Fibroblast of peridontal ligament (primary cell): Measurements from ENCODE around the gene ACTBL2.
A peak's percentile ranks its signal among the peaks of the same experiment; 100 is the strongest.
"Not testable (repeated sequence)": the region's sequence is repeated elsewhere in the genome, so short reads cannot be mapped to it uniquely, and the experiment has no call there.

Experiments
- DNase-seq: peaks from one replicate; pipeline ENCODE4 v3.0.0-alpha.2; 2010; ENCODE audit errors: extremely low read depth

Gene ACTBL2

DNA sequence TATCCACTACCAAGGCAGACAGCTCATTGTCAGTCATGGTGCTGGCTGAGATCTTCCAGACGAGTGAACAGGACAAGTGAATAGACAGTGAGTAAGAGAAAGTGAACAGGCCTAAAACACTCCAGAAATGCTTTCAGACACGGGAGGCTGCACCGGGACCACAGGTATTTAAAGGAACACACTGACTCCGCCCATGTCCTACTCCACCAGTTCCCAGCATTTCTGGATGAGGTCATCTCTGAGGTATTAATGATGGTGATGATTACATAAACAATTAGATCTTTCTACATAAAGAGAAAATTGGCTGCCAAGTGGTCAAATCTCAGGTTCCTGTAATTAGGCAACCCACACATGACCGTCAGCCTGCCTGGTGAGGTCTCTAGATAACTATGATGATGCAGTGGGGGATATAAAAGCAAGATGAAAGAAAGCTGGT lies at the start of gene ACTBL2:
Gene ACTBL2 (minus strand): TSS at position 141 of the 436 bp plus-strand sequence. CDS start 104 bp downstream, at position 37.
- no peak for DNase-seq

GRCh38 chr5:57531333-57531732 lies 48.7 kb upstream of the ACTBL2 start:
- no peak for DNase-seq

DNA sequence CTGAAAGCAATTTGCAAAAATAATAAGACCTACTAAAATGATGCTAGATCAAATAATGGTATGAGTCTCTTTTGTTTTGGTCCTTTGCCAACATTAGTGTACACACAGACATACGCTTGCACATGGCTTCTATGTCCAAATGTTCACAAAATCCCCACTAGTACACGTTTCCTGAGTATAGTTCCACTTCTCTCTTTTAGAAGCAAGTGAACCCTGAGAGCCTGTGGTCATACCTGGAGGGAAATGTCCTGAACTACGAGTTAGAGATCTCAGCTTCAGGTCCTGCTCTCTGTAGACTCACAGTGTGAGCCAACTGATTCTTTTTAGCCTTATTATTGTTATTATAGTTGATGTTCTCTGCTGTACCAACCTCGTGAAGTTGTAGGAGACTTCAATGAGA lies 47.3 kb upstream of the ACTBL2 start:
- no peak for DNase-seq

DNA sequence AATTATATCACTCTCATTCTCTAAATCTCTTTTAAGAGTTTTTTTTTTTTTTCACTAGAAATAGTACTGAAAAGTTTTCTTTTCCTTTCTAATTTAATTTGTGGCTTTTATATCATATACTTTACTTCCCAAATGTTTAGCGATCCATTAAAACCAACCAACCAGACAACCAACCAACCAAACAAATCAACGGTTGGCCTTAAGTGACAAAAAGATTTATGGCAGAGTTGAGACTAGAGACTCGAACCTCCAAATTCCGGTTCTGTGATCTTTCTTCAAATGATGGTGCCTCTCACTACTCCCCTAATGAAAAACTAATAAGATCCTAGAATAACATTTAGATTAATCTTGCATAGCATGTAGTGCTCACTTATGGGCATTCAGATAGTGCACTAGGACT lies 45.3 kb upstream of the ACTBL2 start:
- no peak for DNase-seq

DNA sequence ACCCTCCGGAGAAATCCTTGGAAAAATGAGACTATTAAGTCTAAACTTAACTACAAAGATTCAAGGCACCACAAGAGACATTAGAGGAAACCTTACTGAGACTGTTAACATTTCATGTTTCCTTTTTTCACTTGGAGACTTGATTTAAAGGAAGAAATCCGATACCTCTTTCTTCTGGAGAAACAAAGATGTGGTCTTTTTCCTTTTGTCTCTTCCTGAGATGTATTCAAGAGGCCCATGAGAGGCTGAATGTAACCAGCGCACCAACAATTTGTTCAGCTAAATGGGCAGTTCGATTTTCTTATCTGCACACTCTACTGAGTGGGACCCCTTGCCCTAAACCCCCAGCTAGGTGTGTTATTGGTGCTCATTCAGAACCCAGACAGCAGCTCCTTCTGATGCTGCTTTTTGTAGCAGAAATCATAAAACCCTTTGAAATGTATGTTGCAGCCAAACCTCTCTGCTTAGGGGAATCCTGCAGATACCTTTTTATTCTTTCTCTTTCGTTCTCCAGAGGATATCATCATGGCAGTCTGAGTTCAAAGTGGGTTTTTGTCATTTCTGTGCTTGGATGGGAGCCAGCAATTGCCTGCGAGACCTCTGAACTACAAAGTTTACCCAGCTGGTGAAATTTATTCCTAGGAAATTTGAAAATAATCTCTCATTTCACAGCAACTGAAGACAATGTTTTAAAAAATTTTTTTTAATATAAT lies 41.9 kb upstream of the ACTBL2 start:
- no peak for DNase-seq

GRCh38 chr5:57522477-57522876 lies 39.9 kb upstream of the ACTBL2 start:
- not testable (repeated sequence) for DNase-seq

GRCh38 chr5:57518415-57518814 lies 35.8 kb upstream of the ACTBL2 start:
- DNase-seq: not testable (repeated sequence)

DNA sequence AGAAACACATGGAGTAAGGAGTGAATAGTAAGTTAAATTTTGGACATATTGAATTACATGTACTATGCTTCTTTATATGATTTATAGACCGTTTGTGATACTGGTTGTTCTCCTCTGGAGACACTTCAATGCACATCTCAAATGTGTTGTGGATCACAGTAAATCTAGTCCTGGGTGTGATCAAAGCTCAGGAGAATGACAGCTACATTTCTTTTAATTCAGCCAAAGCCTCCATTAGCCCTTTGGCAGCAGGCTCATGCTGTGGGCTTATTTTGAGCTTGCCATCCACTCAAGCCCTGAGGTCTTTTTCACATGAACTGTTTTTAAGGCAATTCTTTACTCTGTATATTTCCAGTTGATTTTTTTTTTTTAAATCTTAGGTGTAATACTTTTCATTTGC lies 34.6 kb upstream of the ACTBL2 start:
- no peak for DNase-seq

- no peak for DNase-seq
Measured at GRCh38 chr5:57513785-57514184, 31.2 kb upstream of the ACTBL2 start.

DNA sequence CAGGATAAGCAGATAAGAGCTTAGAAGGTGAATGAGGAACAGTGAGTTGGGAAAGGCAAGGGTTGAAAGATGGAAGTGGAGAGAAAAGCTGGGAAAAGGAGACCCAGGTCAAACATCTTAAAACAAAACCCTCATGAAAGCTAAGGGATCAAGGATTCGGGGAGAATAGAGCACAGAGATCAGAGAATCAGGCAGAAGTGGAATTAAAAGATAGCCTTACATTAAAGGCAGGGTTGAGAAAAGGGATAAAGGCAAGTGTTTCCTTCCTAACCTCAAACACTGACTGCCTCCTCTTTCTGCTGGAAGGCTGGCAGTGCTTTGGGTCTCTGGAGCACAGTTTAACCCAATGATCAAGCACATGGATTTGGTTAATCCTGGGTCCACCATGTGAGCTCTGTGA lies 28.7 kb upstream of the ACTBL2 start:
- DNase-seq: no peak

DNA sequence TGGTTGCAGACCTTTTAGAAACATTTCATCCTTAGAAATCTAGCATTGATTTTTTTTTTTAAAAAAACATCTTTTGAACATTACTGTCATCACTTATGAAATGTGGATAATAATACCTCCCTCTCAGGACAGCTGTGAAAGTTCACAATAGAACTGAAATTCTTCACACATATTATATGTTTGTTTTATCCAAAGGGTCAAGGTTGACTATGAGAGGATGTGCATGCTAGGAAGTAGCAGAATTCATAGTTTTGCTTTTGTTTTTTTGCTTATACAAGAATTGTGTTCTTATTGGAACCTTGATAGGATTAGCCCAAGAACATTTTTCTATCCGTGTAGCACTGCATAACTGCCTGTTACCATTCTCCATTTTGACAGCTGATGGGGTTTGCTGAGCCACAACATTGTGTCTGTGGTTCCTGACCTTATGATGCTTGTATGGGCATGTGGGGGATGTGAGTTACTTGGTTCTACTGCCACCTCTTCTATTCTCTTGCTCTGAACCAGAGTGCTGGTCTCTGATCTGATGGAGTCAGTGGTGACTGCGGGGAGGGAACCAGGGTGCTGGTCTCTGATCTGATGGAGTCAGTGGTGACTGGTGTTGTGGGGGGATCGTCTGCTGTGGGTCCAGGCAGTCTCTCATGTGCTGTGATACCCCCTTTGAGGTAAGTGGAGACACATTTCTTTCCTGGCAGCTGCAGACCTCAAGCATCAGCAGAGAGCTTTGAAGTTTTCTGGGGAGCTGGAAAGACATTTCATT lies 27.1 kb upstream of the ACTBL2 start:
- DNase-seq: no peak

DNA sequence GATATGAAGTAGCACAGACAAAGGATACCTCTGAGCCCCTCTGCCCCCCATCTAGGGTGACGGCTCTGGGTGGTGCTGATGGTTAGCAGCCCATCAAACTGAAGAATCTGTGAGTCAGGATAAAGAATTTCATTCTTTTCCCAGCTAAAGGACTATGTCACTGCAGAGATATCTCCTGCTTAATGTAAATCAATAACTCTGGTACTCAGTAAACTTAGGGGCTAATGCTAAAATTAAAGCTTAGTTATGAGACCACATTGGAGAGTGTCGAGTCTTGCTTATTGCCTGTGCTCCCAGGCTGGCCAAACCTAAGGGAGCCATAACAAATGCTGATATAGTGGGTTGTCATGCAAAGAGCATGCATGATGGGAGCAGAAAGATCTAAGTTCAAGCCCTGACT lies 25.6 kb upstream of the ACTBL2 start:
- no peak for DNase-seq

GRCh38 chr5:57505272-57506200 lies 22.9 kb upstream of the ACTBL2 start:
- DNase-seq: no peak

DNA sequence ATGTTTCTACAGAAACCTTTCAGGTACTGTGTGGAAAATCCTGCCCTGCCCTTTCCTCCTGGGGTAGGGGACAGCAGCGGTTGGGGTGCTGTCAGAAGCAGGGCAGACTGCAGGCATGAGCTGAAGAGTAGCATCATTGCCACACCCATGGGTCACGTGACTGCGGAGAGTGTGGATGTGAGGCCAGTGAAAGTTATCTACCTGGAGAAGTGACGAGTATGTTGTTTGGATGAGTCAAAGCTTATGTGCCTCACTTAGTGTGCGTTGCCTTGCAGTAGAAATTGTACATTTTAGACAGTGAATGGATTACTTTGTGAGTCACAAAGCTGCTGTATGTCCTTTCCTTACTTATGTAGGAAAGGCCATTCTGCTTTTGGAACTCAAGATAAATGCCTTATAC lies 21.7 kb upstream of the ACTBL2 start:
- DNase-seq: no peak

DNA sequence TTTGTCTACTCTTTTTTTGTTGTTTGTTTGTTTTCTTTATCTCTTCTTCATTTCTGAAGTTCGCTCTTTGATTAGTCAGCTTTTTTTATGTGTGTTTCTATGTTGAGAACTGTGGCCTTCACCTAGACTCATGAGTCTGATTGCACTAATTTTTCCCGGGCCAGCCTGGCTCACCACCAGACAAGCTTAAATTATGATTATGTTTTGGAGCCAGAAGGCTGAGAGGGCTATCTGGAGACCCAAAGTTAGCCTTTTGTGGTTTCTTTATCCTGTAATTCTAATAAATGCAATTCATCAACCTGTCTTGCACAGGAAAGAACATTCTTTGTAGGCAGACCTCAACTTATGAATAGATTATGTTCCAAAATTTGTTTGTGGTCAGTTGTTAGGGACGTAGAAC lies 20.8 kb upstream of the ACTBL2 start:
- no peak for DNase-seq

- no peak for DNase-seq
Measured at GRCh38 chr5:57501414-57502201, 19.0 kb upstream of the ACTBL2 start.

DNA sequence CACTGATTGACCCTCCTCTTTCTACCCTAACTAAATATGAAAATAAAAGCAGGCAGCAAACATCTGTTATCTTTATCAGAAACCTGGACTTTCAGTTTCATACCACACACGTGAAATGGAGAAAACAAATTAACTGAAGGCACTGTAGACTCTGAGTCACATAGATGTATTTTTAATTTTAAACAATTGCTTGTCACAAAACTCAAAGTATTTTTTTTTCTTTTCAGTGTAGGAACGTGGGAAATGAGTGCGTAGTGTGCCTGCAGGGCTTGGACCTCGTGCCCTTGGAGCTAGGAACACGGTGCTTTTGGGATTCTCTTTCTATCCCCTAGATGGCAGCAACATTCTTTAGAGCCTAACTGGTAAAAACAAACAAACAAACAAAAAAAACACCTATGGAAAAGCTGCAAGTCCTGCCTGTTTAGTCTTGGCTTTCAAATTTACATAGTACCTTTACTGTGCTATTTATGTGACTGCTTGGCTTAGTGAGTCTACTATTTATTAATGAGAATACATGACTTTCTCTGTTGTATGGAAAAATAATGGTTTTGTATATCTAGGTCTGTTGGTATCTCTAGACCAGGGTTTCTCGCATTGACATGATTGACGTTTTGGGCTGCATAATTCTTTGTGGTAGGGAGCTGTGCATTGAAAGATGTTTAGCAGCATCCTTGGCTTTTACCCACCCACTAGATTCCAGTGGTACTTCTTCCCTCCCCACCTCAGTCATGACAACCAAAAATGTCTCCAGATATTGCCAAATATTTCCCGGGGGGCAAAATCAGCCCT lies 16.8 kb upstream of the ACTBL2 start:
- DNase-seq: peak; percentile 73

DNA sequence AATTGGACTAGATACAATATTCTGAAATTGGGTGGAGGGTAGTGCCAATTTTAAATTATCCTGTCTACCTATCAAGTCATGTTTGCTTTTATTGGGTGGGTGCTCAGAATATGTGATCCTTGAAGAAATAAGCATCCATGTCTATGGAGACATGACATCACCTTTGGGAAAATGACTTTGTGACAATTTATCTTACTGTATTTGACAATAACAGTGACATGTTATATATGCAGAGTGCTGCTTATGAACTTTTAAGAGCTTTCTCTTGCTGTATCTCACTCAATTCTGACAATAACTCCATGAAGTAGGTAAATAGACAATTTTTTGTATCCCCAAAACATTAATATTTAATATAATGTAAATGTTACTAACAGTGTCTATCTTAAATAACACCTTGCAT lies 15.1 kb upstream of the ACTBL2 start:
- no peak for DNase-seq

DNA sequence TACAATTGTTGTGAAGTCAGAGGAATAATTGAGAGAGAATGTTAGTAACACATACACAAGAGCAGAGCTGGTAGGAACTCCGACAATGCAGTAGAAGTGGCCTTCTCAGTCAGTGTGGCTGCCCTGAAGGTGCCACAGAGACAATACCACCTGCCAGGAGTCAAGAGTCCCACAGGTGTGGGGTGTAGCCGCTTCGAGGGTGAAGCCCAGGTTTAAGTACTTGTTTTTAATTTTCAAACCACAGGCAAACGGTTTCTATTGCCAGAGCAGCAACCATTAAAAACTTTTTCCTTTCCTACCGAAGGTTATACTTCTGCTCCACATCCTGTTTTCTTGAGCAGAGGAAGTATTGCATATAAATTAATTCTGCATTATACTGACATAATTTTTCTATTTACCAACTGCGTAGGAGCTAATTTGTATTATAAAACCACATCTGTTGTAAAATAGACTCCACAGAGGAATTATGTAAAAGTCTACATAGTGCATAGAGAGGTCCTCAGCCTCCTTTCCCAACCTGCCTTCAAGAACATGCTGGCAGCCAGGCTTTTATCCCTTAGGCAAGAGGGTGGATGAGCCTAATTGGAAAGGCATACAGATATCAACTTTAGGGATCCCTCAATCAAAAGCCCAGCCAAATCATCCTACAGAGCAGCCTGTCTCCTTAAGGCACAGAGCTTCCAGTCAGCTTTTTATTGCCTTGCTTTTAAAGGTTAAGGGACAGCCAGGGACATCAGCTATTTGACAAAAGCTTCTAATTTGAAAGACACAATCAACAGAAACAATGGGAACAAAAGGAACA lies 12.9 kb upstream of the ACTBL2 start:
- DNase-seq: peak; percentile 19
